GM12874 (cell line): ENCODE data around the gene COL11A2.

Experiments used
- TF ChIP-seq, protein P1 (sequence below): IDR thresholded peaks from 2 replicates; pipeline ENCODE4 v1.5.1; 2011; ENCODE audit warnings: low read depth, mild to moderate bottlenecking, control low read depth, low read length, moderate library complexity; ENCODE audit not compliant: insufficient read depth

The COL11A2 gene

DNA sequence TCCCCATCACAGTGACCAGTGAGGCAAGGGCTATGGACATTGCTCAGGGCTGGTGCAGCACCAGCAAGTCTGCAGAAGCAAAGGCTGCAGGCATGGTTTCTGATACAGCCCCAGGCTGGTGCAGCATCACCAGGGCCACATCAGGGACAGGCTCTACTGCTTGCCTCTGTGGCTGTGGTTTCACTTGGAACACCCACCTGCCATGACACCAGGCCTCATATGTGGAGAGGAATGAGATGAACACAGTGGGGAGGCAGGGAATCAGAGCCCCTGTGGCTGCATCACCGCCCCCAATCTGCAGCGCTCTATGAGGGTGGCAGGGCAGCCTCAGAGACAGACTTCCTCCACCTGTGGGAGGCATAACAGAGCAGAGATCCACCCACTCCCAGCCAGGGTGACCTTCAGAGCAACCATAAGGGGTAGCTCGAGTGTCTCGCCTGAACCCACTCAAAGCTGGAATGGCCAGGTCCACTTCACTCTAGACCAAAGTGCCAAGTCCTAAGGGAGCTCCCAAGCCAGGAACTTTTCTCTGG is 23.9 kb upstream of the COL11A2 start:
- TF ChIP-seq, protein P1, sequence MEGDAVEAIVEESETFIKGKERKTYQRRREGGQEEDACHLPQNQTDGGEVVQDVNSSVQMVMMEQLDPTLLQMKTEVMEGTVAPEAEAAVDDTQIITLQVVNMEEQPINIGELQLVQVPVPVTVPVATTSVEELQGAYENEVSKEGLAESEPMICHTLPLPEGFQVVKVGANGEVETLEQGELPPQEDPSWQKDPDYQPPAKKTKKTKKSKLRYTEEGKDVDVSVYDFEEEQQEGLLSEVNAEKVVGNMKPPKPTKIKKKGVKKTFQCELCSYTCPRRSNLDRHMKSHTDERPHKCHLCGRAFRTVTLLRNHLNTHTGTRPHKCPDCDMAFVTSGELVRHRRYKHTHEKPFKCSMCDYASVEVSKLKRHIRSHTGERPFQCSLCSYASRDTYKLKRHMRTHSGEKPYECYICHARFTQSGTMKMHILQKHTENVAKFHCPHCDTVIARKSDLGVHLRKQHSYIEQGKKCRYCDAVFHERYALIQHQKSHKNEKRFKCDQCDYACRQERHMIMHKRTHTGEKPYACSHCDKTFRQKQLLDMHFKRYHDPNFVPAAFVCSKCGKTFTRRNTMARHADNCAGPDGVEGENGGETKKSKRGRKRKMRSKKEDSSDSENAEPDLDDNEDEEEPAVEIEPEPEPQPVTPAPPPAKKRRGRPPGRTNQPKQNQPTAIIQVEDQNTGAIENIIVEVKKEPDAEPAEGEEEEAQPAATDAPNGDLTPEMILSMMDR, result no peak

DNA sequence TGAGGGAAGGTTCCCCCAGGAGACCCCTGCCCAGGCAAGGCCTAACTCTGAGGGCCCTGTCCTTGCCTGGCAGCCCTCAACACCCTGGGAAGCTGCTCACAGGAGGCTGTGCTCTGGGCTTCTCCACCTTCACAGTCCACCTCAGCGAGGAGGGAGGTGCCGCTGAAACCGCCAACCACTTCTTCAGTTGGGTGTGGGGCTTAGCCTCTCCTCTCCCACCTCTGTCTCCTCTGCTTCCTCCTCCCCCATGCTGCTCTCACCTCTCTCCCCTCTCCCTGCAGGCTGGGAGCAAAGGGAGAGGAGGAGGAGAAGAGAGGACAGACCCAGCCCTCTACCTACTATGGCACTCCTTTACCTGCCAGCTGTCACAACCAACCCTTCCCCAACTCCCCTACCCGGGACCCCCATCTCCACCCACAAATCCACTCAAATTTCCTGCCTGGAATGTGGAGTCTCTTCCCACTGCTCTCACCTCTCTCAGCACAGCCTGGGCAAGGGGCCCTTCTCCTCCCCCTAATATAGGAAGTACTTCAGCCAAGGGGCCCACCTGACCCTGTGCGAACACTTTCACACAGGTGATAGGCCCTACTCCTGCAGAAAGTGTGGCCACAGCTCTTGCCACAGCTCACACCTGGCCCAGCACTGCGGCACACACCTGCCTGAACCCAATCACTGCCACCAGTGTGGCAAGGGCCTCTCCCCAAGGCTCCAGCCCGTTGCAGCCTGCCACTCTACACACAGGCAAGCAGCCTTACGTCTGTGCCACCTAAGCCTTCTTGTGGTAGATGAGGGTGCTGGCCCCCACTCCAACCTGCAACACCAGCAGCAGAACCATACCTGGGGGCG is 23.2 kb upstream of the COL11A2 start:
- TF ChIP-seq, protein P1, result no peak

DNA sequence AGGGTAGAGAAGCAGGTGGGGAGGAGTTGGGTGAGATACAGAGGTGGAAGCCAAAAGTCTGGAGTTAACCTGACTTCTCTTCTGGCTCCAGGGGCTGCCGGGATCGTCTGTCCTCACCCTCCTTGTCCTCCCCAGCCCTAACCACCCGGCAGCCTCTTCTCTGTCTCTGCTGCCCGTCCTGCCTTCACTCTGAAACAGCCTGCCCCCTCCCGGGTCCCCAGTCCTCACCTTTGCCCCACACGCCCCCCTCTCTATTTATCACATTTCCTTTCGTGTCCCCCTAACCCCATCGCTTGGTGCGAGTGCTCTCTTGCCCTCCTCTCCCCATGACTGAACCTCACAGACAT is 21.7 kb upstream of the COL11A2 start:
- TF ChIP-seq, protein P1, result no peak

DNA sequence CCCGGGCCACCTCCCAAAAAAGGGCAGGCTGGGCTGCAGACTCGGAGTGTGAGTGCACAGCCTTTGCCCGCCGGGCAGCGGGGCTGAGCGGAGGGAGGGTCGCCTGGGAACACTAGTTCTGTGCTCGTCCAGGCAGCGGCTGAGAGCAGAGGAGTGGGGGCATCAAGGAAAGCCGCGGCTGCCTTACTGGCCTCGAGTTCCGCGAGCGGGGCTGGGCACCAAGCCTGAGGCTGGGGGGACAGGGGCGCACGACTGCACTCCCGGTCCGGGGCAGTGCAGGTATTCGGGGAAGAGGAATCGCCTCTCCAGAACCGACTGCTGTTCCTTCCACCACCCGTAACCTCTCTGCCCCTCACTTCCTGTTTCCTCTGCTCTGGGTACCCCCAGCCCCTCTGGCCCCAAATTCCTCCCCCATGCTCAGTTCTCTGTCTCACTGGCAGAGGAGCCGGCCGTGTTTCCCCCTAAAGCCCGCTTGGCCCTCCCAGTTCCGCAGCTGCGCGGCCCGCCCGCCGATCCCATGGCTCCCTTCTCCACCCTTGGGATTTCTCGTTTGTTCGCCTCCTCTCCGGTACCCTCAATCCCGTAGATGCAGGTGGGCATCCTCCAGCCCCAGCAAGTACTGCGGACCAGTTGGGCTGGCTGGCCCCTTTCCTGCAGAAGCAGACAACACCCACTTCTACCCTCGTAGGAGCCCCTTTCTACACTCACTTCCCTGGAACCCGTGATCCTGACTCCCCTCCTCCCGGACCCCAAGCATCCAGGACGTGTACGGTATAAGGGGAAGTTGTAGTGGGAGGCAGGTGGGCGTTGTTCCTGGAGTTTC is 21.1 kb upstream of the COL11A2 start:
- TF ChIP-seq, protein P1, result no peak

- TF ChIP-seq, protein P1, result no peak
Observed at GRCh38 chr6:33212857-33213165, 20.5 kb upstream of the COL11A2 start.

GRCh38 chr6:33211666-33212422 is 19.6 kb upstream of the COL11A2 start:
- TF ChIP-seq, protein P1, result no peak

- TF ChIP-seq, protein P1, result no peak
Observed at GRCh38 chr6:33211136-33211535, 18.9 kb upstream of the COL11A2 start.
